Thymus (tissue), 14 donors: ENCODE data around the gene MSANTD3. TPM values are rescaled to one million over a fixed set of nuclear protein-coding genes. Genes with fewer than 3 reads are reported as not detected.
A peak's percentile ranks its signal among the peaks of the same experiment; 100 is the strongest.
"Not testable (repeated sequence)": the region's sequence is repeated elsewhere in the genome, so short reads cannot be mapped to it uniquely, and the experiment has no call there.

Experiments used
- DNase-seq, 9 donors: peaks; one replicate each; pipeline ENCODE4 v3.0.0-alpha.2; 2013; ENCODE audit warnings: low spot score in 9 of 9, low read depth in 6 of 9, missing footprints in 1 of 9
- H3K27ac ChIP-seq, 2 donors: one replicate each; pipeline ENCODE4 v1.5.1; 2013; ENCODE audit warnings: control low read depth in 1 of 2, low read depth in 1 of 2, low read length in 1 of 2, mild to moderate bottlenecking in 1 of 2, moderate library complexity in 1 of 2
- H3K27me3 ChIP-seq, 2 donors: one replicate each; pipeline ENCODE4 v1.5.1; 2013; ENCODE audit warnings: low read length in 1 of 2; ENCODE audit not compliant: control insufficient read depth in 2 of 2, insufficient read depth in 1 of 2
- H3K36me3 ChIP-seq, 2 donors: one replicate each; pipeline ENCODE4 v1.5.1; 2013; ENCODE audit warnings: low read length in 1 of 2, mild to moderate bottlenecking in 1 of 2, moderate library complexity in 1 of 2; ENCODE audit not compliant: control insufficient read depth in 2 of 2, insufficient read depth in 2 of 2
- H3K4me1 ChIP-seq, 2 donors: one replicate each; pipeline ENCODE4 v1.5.1; 2013; ENCODE audit warnings: low read length in 2 of 2; ENCODE audit not compliant: control insufficient read depth in 2 of 2, insufficient read depth in 2 of 2
- H3K4me3 ChIP-seq, 2 donors: one replicate each; pipeline ENCODE4 v1.5.1; 2013; ENCODE audit warnings: low read length in 2 of 2, control low read depth in 1 of 2, mild to moderate bottlenecking in 1 of 2
- H3K9me3 ChIP-seq, 2 donors: one replicate each; pipeline ENCODE4 v1.5.1; 2013; ENCODE audit warnings: low read length in 1 of 2, mild to moderate bottlenecking in 1 of 2; ENCODE audit not compliant: control insufficient read depth in 2 of 2, insufficient read depth in 1 of 2
- WGBS: extraction: QIAGEN DNeasy Blood & Tissue Kit; methylation state at CpG from one replicate; pipeline ENCODE4 v1.1.7; 2013; 5-methylcytosine and 5-hydroxymethylcytosine counted together
- long read RNA-seq, 10 donors: transcript quantifications; one replicate each; lab custom pipeline, GENCODE V29; 2026
- polyA plus RNA-seq: library from polyadenylated mRNA; stranded (reverse); fragments of 200-250 nt; gene quantifications from one replicate; pipeline ENCODE4 v1.2.3, GENCODE V29; 2013
- total RNA-seq: library from RNA; stranded (reverse); fragments of 120-200 nt; gene quantifications from one replicate; pipeline ENCODE4 v1.2.4, GENCODE V29; 2013
- donor health status: healthy.

The MSANTD3 gene, protein sequence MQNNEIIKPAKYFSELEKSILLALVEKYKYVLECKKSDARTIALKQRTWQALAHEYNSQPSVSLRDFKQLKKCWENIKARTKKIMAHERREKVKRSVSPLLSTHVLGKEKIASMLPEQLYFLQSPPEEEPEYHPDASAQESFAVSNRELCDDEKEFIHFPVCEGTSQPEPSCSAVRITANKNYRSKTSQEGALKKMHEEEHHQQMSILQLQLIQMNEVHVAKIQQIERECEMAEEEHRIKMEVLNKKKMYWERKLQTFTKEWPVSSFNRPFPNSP
- total RNA-seq (9.2 TPM), polyA plus RNA-seq (16.8 TPM)
- long read RNA-seq, donor 1, partial matches to known transcripts: 0 of 2 reads
- long read RNA-seq, donor 1, other reads (novel, unspliced or antisense): 0 of 2 reads
- long read RNA-seq, donor 2: 0 reads
- long read RNA-seq, donor 3, partial matches to known transcripts: 0 of 2 reads
- long read RNA-seq, donor 3, other reads (novel, unspliced or antisense): 0 of 2 reads
- long read RNA-seq, donor 4, partial matches to known transcripts: 0 of 2 reads
- long read RNA-seq, donor 4, other reads (novel, unspliced or antisense): 0 of 2 reads
- long read RNA-seq, donor 5, partial matches to known transcripts: 6 of 10 reads
- long read RNA-seq, donor 5, other reads (novel, unspliced or antisense): 0 of 10 reads
- long read RNA-seq, donor 6, partial matches to known transcripts: 6 of 7 reads
- long read RNA-seq, donor 6, other reads (novel, unspliced or antisense): 0 of 7 reads
- long read RNA-seq, donor 7, partial matches to known transcripts: 0 of 4 reads
- long read RNA-seq, donor 7, other reads (novel, unspliced or antisense): 0 of 4 reads
- long read RNA-seq, donor 8, partial matches to known transcripts: 0 of 3 reads
- long read RNA-seq, donor 8, other reads (novel, unspliced or antisense): 0 of 3 reads
- long read RNA-seq, donor 9, partial matches to known transcripts: 0 of 2 reads
- long read RNA-seq, donor 9, other reads (novel, unspliced or antisense): 0 of 2 reads
- long read RNA-seq, donor 10, partial matches to known transcripts: 0 of 5 reads
- long read RNA-seq, donor 10, other reads (novel, unspliced or antisense): 0 of 5 reads

DNA sequence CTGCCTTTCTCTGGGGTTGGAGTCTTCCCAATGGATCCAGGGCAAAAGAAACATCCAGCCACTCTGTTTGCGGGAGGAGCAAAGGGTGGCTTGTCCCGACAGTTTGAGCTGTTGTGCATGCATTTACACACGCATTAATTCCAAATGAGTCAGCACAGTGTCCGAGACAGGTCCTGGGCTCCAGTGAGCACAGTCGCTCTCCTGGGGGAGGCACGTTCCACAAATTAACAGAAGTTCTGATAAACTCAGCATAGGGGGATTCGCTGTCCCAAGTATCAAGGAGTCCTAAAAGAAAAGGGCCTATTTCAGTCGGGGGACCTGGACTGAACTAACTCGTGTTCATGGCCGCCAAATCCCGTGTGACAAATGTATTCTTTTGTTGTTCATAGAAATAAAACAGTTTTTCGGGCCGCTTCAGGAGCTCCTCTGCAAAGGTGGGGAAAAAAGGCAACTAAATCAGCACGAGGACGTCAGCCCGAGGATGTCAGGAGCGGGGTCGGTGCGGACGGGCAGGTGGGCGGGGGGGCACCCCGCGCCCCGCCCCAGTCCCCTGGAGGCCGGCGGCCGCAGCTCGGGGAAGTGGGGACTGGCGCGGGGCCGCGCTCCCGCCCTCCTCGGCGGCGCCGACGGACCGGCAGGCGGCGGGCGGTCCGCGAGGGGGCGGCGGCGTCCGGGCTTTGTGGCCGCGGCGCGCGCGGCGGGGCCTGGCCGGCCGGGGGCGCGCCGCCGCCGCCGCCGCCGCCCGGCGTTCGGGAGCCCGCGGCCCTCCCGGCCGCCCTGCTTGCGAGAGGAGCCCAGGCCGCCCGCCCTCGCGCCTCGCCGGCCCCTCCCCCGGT, at the start of gene MSANTD3:
Gene MSANTD3, plus strand, starts transcription at position 614 of the 836 bp plus-strand sequence. CDS start 14,796 bp downstream, outside the sequence.
- DNase-seq: peak in 5 of 9 donors; percentile 16 to 58 (median 28)
- H3K4me1 ChIP-seq: peaks cover 0 to 10% of the 10 kb centered on the region in 2 donors

GRCh38 chr9:100379862-100380261, 47.1 kb upstream of the MSANTD3 start:
- no peaks in the 10 kb centered on the region for H3K36me3 ChIP-seq
- H3K9me3 ChIP-seq: peaks cover 2 to 4% of the 10 kb centered on the region in 2 donors
- H3K4me1 ChIP-seq: no peaks in the 10 kb centered on the region
- H3K4me3 ChIP-seq: no peak overlapping the region
- DNase-seq: no peak
- no peaks in the 10 kb centered on the region for H3K27me3 ChIP-seq
- no peak overlapping the region for H3K27ac ChIP-seq
- WGBS: 95% methylated on average over 4 of the region's 4 CpGs

More for the DNA sequence above, at the start of gene MSANTD3:
- Histone ChIP-seq H3K9me3 (no peaks in the 10 kb centered on the region), H3K4me3 (peak within 1 kb of the TSS; percentile 65 to 91), H3K36me3 (no peaks in the 10 kb centered on the region), H3K27me3 (peaks cover 0 to 5% of the 10 kb centered on the region in 2 donors), H3K27ac (peak within 1 kb of the TSS; percentile 51 to 65)
- WGBS: 1% methylated on average over 79 of the region's 80 CpGs

DNA sequence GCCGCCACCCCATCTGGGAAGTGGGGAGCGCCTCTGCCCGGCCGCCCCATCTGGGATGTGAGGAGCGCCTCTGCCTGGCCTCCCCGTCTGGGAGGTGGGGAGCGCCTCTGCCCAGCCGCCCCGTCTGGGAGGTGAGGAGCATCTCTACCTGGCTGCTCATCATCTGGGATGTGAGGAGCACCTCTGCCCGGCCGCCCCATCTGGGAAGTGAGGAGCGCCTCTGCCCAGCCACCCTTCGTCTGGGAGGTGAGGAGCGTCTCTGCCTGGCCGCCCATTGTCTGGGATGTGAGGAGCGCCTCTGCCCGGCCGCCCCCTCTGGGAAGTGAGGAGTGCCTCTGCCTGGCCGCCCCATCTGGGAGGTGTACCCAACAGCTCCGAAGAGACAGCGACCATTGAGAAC, 34.0 kb upstream of the MSANTD3 start:
- WGBS: 95% methylated on average over 21 of the region's 21 CpGs

GRCh38 chr9:100394032-100394695, 32.8 kb upstream of the MSANTD3 start:
- Histone ChIP-seq H3K9me3 (peaks cover 0 to 3% of the 10 kb centered on the region in 2 donors), H3K4me1 (no peaks in the 10 kb centered on the region), H3K27me3 (no peaks in the 10 kb centered on the region), H3K4me3 (no peak overlapping the region), H3K36me3 (no peaks in the 10 kb centered on the region), H3K27ac (no peak overlapping the region)
- no peak for DNase-seq

More for the DNA sequence above, 34.0 kb upstream of the MSANTD3 start:
- not testable (repeated sequence) for H3K9me3 ChIP-seq, H3K36me3 ChIP-seq, H3K4me3 ChIP-seq, H3K27ac ChIP-seq, DNase-seq, H3K27me3 ChIP-seq, H3K4me1 ChIP-seq

- H3K36me3 ChIP-seq: no peaks in the 10 kb centered on the region
- no peak overlapping the region for H3K27ac ChIP-seq
- H3K4me1 ChIP-seq: no peaks in the 10 kb centered on the region
- no peak for DNase-seq
- peaks cover 0 to 3% of the 10 kb centered on the region in 2 donors for H3K9me3 ChIP-seq
- 79% methylated on average over 2 of the region's 2 CpGs for WGBS
- H3K4me3 ChIP-seq: no peak overlapping the region
- H3K27me3 ChIP-seq: no peaks in the 10 kb centered on the region
Observed at GRCh38 chr9:100394816-100395215, 32.1 kb upstream of the MSANTD3 start.

- DNase-seq: no peak
Observed at GRCh38 chr9:100396769-100397168, 30.2 kb upstream of the MSANTD3 start.

DNA sequence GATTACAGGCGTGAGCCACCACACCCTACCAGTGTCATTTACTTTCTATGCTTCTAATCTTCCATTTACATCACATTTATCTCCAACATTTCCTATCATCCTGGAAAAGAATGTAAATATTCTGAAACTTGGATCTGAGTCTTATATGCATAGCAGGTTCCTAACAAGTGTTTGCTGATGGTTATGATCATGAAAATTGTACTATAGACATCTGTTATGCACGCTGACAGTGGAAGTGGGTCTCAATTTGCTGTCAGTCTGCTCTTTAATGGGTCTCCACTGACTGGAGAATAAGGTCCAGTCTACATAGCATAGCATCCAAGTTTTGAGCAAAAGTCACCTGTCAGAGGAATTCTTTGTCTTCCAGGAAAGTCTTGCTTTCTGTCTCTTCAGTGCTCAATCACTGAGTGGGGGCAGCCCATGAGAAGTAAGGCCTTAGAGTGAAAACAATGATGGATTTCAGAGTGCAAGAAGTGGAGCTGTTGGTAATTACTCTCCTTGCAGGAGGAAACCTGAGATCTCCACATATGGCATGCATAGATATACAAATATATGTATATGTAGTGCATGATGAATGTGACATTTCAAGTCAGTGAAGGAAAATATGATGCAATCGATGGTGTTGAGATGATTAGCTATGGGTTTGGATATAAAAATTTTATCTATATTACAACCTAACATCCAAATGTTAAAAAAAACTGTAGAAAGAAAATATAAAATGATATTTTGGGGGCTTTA, 29.2 kb upstream of the MSANTD3 start:
- 94% methylated on average over 3 of the region's 3 CpGs for WGBS
- H3K4me3 ChIP-seq: no peak overlapping the region
- no peak overlapping the region for H3K27ac ChIP-seq
- no peak for DNase-seq
- no peaks in the 10 kb centered on the region for H3K27me3 ChIP-seq
- H3K9me3 ChIP-seq: peaks cover 0 to 3% of the 10 kb centered on the region in 2 donors
- no peaks in the 10 kb centered on the region for H3K36me3 ChIP-seq
- no peaks in the 10 kb centered on the region for H3K4me1 ChIP-seq

More at GRCh38 chr9:100396769-100397168, 30.2 kb upstream of the MSANTD3 start:
- peaks cover 0 to 3% of the 10 kb centered on the region in 2 donors for H3K9me3 ChIP-seq
- no peak overlapping the region for H3K4me3 ChIP-seq
- 97% methylated on average over 9 of the region's 9 CpGs for WGBS
- H3K4me1 ChIP-seq: no peaks in the 10 kb centered on the region
- H3K36me3 ChIP-seq: no peaks in the 10 kb centered on the region
- H3K27ac ChIP-seq: no peak overlapping the region
- H3K27me3 ChIP-seq: no peaks in the 10 kb centered on the region
